ENCODE data around the gene VAV3.

GRCh38 chr1:107897438-107898345 lies 67.3 kb downstream of the VAV3 start:
- TF ChIP-seq EZH2phosphoT487 (IDR thresholded peaks at IDR 0.05; ENCODE audit: borderline replicate concordance, low read depth, low read length) (no peak), CTCF (conservative IDR thresholded peaks at IDR 0.05; ENCODE audit: low read length) (peak; percentile 71)

All from OCI-LY7 (cell line).